Right renal cortex interstitium (tissue), 3 donors: ENCODE results near the gene C12orf60. TPM values are rescaled to one million over a fixed set of nuclear protein-coding genes. Genes with fewer than 3 reads are reported as not detected.

Source experiments
- DNase-seq, 3 donors: peaks; one replicate each; pipeline ENCODE4 v3.0.0-alpha.2; 2013; ENCODE audit warnings: low read depth in 3 of 3, low spot score in 2 of 3
- polyA plus RNA-seq, 3 donors: library from polyadenylated mRNA; unstranded; fragments of 120-200 nt; gene quantifications; one replicate each; pipeline ENCODE4 v1.2.1, GENCODE V29; 2013; ENCODE audit not compliant: insufficient read length in 3 of 3

Gene C12orf60
- polyA plus RNA-seq, 3 donors: 5.2 to 6.2 (median 5.4) TPM

DNA sequence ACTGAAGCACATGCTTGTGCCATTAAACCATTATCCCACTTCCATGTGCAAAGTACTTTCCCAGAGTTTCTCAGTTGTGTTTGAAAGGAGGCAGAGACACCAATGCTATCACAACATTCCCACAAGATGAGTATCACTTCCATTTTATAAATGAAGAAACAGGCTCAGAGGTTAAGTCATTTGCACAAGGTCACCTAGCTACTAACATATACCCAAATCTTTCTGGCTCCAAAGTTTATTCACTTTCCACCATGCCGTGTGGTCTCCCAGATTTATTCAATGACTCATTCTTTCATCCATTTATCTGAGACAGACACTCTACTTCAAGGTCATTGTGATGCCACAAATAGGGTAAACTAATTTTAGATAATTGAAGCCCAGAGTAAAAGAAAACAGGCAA, 30.5 kb downstream of the C12orf60 start:
- DNase-seq: no peak

DNA sequence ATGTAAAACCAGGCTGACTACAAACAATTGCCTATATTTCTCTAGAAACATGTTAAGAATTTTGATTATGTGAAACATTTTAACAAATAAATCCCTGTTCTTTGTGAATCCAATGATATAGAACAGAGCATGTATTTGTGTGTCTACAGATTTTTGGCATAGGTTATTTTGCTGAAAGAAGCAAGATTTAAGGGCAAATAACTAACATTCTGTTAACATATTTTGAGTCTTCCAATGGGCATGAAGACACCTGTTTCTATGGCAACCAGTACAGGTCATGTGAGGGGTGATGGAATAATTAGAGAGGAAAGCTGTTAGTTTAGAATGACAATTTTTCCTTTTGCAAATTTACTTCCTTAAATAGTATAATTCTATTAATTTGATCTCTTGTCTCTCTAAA, 31.0 kb downstream of the C12orf60 start:
- DNase-seq: no peak

DNA sequence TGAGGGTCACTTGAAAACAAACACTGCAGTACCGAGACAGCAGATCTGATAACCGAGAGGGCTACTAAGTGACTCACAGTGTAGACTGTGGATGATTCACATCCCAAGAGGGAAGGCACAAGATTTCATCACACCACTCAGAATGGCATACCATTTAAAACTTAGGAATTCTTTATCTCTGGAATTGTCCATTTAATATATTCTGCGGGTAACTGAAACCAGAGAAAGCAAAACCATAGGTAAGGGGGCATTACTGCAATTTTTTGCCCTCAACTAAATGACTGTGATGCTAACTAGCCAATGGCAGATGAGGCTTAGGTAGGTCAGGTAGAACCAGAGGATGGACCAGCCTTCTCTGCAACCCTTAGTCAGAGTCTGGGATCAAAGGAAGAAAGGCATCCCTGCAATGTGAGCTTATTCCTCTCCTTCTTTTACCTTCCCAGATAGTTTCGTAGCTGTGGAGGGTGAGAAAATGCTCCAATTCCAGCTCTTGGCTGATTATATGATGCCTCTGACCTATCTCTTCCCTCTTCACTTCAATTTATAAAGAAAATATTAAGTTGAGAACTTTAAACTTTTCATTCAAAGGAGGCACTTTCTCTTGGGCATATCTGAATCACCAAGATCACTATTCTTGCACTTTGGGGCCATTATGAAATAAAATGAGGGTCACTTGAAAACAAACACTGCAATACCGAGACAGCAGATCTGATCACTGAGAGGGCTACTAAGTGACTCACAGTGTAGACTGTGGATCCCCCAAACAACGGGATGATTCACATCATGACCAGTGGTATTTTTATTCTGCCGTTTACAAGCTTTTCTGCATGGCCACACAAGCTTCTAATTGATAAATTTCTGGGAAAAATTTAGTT, 33.1 kb downstream of the C12orf60 start:
- DNase-seq: no peak

DNA sequence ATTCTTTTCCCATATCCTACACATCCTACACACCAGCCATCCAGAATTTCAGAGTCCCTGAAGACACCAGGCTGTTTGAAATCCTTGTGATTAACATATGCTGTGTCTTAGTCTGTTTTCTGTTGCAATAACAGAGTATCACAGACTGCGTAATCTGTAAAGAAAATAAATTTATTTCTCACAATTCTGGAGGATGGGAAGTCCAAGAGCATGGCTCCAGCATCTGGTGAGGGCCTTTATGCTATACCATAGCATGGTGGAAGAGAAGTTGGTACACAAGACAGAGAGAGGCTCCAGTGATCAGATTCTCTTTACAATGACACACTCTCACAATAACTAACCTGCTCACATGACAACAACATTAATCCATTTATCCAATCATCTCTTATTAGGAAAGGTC, 35.8 kb downstream of the C12orf60 start:
- no peak for DNase-seq

DNA sequence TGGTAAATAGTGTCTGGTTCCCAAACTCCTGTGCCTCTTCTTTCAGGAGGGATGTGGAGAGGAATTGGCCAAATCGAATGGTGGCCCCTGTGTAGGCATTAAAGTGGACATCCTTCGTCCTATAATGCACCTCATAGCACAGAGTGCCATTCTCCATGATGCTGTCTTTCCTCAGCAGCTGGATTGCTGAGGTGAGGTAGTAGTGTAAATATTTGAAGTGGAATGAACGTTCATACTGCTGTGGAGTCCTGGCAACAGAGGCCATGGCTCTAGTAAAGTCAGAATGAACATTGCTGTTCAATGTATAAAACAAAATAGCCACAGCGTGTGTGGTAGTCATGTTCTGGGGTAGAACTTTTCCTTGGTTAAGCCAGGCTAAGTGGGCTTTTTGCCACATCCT, 37.1 kb downstream of the C12orf60 start:
- no peak for DNase-seq

DNA sequence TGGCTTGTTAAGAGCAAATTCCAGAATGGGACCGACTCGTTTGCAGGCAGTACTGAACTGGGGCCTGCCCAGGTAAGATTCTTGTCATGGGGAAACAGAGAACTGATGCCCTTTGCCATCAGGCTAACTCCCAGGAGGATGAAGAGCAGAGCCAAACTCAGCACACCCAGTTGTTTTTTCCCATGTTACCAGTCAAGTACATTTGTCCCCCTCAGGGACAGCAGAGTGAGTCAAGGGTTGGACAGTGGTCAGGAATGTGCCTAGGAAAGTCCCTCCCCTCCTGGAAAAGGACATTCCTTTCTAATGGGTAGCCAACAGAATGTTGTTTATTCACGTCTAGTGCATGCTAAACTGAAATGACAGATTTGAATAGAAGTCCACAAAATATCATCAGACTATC, 38.3 kb downstream of the C12orf60 start:
- DNase-seq: no peak

DNA sequence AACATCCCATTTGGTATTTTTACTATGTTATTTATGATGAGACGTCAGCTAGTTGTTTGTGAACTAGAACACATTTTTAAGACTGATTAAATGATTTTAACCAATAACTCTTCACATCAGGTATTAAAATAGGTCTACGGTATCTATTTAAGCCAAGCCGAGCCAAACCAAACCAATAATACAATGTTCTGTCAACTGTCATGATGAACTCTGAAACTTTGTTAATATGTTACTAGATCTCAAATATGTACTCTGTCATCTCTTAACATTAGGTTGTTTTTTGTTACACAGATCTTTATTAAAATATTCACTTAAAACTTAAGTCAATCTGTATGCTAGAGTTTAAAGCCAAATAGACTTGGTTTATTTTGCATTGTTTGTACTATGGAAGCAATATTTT, 38.8 kb downstream of the C12orf60 start:
- no peak for DNase-seq

DNA sequence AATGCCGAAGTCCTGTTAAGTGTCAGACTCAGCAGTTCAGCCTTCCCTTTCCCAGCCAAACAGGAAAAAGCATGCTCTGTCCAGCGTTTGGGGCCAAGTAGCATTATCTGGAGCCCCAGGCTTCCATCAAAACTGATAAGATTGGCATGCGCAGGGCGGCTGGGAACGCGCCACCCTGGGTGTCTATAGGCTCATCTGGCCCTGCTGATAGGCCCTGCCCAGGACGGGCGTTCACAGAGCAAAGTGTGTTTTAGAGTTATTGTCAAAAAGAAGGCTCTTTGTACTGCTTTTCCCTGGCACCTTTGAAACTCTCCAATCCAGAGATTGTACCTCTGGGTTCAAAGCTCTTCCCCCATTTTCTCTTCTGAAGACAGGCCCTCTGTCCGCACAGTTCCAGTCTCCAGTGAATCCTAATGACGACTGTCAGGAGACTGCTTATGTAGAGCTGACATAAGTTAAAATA, 40.0 kb downstream of the C12orf60 start, which contains the start of gene ART4:
Gene ART4 (minus strand): TSS at position 102 of the 463 bp plus-strand sequence. CDS start 413 bp downstream, outside the sequence.
- no peak for DNase-seq

DNA sequence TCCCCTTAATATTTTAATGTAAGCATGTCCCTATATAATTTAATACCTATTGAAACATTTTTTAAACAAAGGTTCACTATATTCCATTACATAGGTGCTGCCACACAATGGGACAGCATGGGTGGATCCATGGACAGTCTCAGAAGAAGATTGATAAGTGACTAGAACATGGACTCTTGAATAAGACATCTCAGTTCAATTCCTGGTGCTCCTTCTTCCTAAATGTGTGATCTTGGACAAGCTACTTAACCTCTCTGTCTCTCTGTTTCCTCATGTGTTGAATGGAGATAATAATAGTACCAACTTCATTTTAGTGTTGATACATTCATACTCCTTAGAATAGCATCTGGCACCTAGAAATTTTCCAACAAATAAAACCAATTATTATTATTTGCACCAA, 40.9 kb downstream of the C12orf60 start:
- no peak for DNase-seq

DNA sequence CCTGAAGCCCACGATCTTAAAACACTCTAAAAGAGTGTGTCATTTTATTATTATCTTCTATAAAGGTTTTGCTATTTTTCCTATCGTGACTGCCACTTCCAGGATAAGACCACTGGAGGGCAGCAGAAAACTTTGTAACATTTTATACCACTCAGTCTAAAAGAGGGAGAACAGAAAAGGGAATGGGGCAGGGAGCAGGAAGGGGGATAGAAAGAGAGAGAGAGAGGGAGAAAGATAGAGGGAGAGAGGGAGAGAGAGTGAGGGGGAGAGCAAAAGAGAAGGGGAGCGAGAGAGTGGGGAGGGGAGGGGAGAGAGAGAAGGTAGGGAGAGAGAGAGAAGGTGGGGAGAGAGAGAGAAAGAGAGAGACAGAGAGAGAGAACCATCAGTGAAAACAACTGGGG, 41.9 kb downstream of the C12orf60 start:
- peak in 2 of 3 donors; percentile 56 to 59 for DNase-seq

DNA sequence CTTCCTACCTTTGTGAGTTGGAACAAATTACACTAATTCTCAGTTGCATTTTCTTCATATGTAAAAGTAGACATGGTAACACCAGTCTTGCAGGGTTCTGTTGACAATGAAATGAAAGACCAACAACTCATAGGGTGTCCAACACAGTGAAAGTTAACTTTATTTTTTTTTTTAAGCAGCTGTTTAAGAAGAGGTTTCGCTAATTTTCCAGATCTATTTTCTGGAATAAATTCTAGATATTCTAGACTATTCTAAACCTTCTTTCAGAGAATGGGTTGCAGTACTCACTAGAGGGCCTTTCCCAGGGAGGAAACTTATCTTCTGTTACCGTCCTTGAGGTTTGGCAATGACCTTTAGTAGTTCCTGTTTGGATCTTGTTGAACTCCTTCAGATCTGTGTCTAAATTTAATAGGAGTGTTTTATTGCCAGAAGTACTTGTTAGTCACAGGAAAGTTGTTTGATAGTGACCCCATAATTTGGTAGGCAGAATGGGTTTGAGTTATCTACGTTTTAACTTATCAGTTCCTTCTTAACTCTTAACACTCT, 42.6 kb downstream of the C12orf60 start:
- no peak for DNase-seq

DNA sequence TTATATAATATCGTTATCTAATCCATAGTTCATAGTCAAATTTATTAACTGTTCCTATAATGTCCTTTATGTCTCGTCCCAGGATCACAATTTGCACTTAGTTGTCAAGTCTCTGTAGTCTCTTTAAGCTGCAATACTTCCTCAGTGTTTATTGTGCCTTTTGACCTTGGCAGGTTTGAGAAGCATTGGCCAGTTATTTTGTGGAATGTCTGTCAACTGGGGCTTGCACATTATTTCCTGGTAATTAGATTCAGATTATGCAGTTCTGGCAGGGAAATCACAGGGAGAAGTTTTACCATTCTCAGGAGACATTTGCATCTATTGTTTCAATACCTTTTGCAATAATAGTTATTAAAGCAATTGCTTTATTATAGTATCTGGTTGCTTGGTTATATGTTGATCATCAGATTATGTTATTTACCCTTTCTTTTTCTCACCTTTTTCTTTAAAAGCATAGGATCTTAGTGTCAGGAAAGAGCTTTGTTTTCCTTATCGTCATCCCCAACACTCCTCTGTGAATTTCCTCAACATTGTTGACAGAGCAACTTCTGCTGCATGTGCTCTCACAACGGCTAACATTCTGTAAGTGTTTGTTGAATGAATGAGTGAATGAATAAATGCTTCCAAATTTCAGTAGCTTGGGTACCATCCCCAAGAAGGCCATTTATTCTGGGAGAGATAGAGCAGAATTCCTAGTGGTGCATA, 43.6 kb downstream of the C12orf60 start:
- no peak for DNase-seq

DNA sequence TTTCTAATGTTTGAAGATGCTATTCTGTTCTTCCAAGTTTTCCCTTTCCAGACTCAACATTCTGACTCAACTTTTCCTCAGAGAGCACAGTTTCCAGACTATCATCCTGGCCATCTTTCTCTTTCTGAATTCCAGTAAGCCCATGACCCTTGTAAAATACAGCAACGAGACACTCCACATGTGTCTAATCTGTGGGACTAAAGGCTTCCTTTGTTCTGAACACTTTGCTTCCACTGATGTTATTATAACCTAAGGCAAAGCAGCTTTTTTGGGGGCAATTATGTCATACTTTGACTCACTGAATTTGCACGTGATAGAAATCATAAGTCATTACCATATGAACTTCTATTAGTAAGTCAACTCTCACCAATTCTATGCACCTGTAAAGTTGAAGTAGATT, 46.2 kb downstream of the C12orf60 start:
- DNase-seq: no peak

DNA sequence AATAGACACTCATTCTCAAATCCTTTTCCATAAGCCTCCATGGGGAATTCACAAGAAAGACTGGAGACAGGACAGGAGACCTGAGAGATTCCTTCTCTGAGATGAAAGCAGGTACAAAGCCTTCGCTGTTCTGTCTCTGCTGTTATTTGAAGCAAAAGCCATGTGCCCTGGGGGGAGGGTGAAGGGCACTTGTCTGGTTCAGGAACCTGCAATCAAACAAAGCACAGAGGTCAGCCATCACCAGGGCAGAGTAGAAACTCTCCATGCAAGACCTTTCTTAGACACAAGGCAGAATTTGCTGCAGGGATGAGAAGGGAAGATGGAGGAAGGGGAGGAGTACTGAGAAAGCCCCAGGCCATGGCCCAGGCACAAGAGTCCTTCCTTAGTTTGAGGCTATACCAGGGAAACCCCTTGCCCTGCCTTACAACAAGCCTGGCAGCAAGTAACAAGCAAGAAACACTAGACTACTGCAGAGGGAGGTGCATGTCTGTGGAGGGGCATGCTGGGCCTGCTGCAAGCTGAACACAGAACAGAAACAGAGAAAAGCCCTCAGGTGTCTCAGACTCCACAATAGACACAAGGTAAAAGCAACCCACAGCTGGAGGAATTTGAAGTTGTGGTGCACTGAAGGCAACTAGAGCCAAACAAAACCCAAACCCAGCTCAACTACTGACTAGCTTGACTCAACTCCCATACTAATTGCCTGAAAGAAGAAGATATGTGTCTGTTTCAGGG, 47.6 kb downstream of the C12orf60 start:
- no peak for DNase-seq

DNA sequence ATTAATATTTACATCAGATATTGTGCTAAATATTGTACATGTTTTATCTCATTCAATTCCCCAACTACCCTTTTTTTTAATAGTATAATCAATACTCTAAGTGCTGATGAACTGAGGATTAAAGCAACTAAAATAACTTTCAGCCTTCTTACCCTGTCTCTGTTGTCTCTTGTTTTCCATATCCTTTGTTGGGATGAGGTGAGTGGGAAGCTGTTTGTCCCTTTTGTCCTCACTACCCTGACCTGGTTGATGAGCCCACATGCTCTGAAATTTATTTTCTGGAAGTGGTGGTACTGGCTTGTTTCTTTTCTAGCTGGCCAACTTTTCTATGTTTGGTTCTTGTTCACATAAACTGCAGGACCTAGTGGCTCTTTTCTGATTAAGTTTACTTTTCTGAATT, 49.4 kb downstream of the C12orf60 start:
- DNase-seq: no peak

DNA sequence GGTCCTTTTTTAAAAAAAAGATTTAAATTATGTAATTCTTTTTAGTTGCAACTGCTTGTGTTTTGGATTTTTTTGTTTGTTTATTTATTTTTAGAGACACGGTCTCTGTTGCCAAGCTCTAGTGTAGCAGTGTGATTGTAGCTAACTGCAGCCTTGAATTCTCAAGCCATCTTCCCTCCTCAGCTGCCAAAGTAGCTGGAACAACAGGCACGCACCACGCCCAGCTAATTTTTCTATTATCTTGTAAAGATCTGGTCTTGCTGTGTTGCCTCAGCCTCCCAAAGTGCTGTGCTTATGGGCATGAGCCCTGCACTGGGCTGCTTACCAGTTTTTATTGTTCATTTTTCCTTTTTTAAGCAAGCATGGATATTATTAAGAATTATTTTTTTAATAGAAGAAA, 50.5 kb downstream of the C12orf60 start:
- DNase-seq: no peak

DNA sequence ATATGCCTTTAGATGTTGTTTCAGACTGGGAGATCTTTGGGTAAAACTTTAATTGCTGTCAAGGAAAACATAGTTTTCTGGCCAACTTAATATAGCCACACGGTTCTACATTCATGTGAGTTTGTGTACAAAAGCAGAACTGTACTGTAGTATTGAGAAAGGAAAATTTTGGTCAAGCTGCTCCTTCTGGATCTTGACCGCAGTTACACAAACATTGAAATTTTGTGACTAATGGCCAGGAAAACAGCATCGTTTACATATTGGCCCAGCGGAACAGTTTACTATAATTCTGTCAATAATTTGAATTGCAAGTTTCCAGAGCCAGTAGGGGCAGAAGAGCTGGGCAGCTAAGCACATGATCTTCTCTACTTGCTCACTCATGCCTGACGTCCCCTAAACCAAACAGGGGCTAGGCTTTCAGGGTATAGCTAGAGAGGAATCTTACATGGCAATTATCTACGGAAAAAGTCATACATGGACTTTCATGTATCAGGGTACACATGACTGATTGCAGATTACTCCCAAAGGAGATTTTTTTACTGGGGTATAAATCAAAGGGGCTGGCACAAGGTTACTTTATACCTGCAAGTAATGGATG, 51.2 kb downstream of the C12orf60 start:
- DNase-seq: no peak

DNA sequence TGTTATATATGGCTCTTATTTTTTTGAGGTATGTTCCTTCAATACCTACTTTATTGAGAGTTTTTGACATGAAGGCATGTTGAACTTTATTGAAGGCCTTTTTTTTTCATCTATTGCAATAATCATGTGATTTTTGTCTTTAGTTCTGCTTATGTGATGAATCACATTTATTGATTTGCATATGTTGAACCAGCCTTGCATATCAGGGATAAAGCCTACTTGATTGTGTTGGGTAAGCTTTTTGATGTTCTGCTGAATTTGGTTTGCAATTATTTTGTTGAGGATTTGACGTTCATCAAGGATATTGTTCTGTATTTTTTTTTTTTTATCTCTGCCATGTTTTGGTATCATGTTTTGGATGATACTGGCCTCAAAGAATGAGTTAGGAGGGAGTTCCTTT, 55.0 kb downstream of the C12orf60 start:
- DNase-seq: no peak

DNA sequence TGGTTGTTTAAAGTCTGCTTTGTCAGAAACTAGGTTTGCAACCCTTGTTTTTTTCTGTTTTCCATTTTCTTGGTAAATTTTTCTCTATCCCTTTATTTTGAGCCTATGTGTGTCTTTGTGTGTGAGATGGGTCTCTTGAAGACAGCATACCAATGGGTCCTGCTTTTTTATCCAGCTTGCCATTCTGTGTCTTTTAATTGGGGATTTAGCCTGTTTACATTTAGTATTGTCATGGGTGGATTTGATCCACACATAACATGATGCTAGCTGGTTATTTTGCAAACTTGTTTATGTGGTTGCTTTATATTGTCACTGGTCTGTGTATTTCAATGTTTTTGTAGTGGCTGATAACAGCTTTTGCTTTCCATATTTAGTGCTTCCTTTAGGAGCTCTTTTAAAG, 57.0 kb downstream of the C12orf60 start:
- no peak for DNase-seq

DNA sequence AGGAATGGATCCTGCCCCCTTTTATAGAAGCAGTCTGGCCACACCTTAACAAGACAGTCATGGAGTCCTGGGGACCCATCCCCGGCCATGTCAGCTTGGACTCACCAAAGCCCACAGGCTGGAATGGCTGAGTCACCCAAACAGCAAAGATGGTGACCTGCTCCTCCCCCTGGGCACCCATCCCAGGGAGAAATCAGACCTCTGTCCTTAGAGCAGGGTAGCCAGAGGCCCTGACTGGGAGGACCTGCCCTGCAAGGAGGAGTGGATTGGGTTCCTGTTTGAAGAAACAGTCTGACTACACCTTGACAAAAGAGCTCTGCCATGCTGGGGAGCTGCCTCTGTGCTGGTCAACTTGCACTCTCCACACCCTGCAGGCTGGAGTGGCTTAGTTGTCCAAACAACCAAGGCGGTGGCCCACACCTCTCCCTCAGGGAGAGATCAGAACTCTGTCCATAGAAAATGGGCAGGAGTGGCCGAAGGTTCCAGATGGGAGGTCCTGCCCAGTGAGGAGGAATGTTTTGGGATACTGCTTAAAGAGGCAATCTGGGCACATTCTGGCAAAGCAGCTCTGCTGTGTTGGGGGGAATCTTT, 65.5 kb downstream of the C12orf60 start:
- DNase-seq: no peak
